Suprapubic skin (tissue), 4 donors: Measurements from ENCODE around the gene PIK3CG.

Experiments
- CTCF ChIP-seq, 2 donors: fragments of 200-600 bp in 1 of 2; fragments of 450-650 bp in 1 of 2; sonication (generic) in 1 of 2; IDR thresholded peaks; one replicate each; pipeline ENCODE4 v1.5.1; 2016 to 2019; ENCODE audit warnings: antibody characterized with exemption in 2 of 2, mild to moderate bottlenecking in 1 of 2, moderate library complexity in 1 of 2
- EP300 ChIP-seq: sonication (generic); formaldehyde crosslinking; IDR thresholded peaks from one replicate; pipeline ENCODE4 v1.6.1; 2017; ENCODE audit warnings: antibody characterized with exemption
- POLR2A ChIP-seq, 2 donors: fragments of 450-650 bp; IDR thresholded peaks; one replicate each; pipeline ENCODE4 v1.6.1; 2017; ENCODE audit warnings: antibody characterized with exemption in 2 of 2, mild to moderate bottlenecking in 2 of 2, moderate library complexity in 2 of 2
- POLR2AphosphoS5 ChIP-seq, 3 donors: sonication (generic); formaldehyde crosslinking; IDR thresholded peaks; one replicate each; pipeline ENCODE4 v1.6.1; 2017; ENCODE audit warnings: antibody characterized with exemption in 3 of 3

GRCh38 chr7:106927536-106927935, 62.5 kb downstream of the PIK3CG start:
- TF ChIP-seq POLR2AphosphoS5 (IDR thresholded peaks at IDR 0.05) (no peak), CTCF (IDR thresholded peaks at IDR 0.05) (no peak), EP300 (no peak), POLR2A (IDR thresholded peaks at IDR 0.05) (no peak)
